GM12878 (cell line): ENCODE data around the gene VPS18. TPM values are rescaled to one million over a fixed set of nuclear protein-coding genes. Genes with fewer than 3 reads are reported as not detected.
A peak's percentile ranks its signal among the peaks of the same experiment; 100 is the strongest.

ENCODE experiments used
- ATAC-seq: fragments of 200-7000 bp; cut with Tn5 transposase; 3 replicates; pipeline ENCODE4 v1.9.1; 2020; ENCODE audit warnings: mild to moderate bottlenecking, moderate library complexity
- BruUV-seq: library from RNA; stranded (reverse); fragments of 400-500 nt; replicated peaks from 2 replicates; lab custom pipeline; 2021; lab: Mats Ljungman, UMichigan
- CTCF ChIA-PET: fragments of 300-600 bp; sonication (Branson Sonifier 250); formaldehyde crosslinking; extraction: SDS; loops from one replicate; lab custom pipeline; 2021; ENCODE audit warnings: inconsistent platforms; lab: Yijun Ruan, JAX
- POLR2A ChIA-PET: fragments of 350-600 bp; formaldehyde crosslinking; extraction: SDS; loops from one replicate; lab custom pipeline; 2021; ENCODE audit warnings: inconsistent platforms; lab: Charles Lee
- RAD21 ChIA-PET: fragments of 300-600 bp; sonication (Branson Sonifier 250); formaldehyde crosslinking; loops from one replicate; lab custom pipeline; 2023; ENCODE audit warnings: antibody characterized with exemption; ENCODE audit not compliant: unreplicated experiment; lab: Charles Lee
- SMC1A ChIA-PET: fragments of 300-600 bp; sonication (Branson Sonifier 250); formaldehyde crosslinking; loops from one replicate; lab custom pipeline; 2023; ENCODE audit not compliant: unreplicated experiment, uncharacterized antibody; lab: Charles Lee
- DNase-seq: peaks from one replicate; pipeline ENCODE4 v3.0.0-alpha.2; 2011; ENCODE audit warnings: low read depth, low spot score
- FAIRE-seq: peaks from 3 replicates; lab custom pipeline; 2011; peaks lifted over from hg19 to GRCh38; lab: Jason Lieb, UNC
- H2AFZ ChIP-seq: 2 replicates; pipeline ENCODE4 v1.6.0; 2011; ENCODE audit warnings: low read depth, low read length, control low read depth; ENCODE audit not compliant: control insufficient read depth
- H3K27ac ChIP-seq: 2 replicates; pipeline ENCODE4 v1.5.1; 2011; ENCODE audit warnings: control low read depth; ENCODE audit not compliant: control insufficient read depth, insufficient read depth
- H3K27me3 ChIP-seq, 2 experiments: replicated peaks in 1 of 2; 2 replicates each; pipeline versions ENCODE4 v1.6.0 to v1.6.1; 2011; ENCODE audit warnings: low read length in 1 of 2; ENCODE audit not compliant: control insufficient read depth in 2 of 2, insufficient read depth in 2 of 2
- H3K36me3 ChIP-seq, 2 experiments: 2 replicates each; pipeline ENCODE4 v1.5.1; 2011; ENCODE audit warnings: low read length in 1 of 2; ENCODE audit not compliant: control insufficient read depth in 2 of 2, insufficient read depth in 2 of 2
- H3K4me1 ChIP-seq: 2 replicates; pipeline ENCODE4 v1.6.1; 2011; ENCODE audit warnings: mild to moderate bottlenecking, low read length, moderate library complexity, mixed read lengths; ENCODE audit not compliant: control insufficient read depth, insufficient read depth
- H3K4me2 ChIP-seq: 2 replicates; pipeline ENCODE4 v1.6.0; 2011; ENCODE audit warnings: control low read depth; ENCODE audit not compliant: control insufficient read depth, insufficient read depth
- H3K4me3 ChIP-seq: fragments of 200-600 bp; sonication (generic); 2 replicates; pipeline ENCODE4 v1.5.1; 2016
- H3K79me2 ChIP-seq: 2 replicates; pipeline ENCODE4 v1.6.0; 2011; ENCODE audit warnings: low read length; ENCODE audit not compliant: control insufficient read depth, insufficient read depth
- H3K9ac ChIP-seq: 2 replicates; pipeline ENCODE4 v1.8.0; 2011; ENCODE audit warnings: low read length, control low read depth, mixed read lengths; ENCODE audit not compliant: control insufficient read depth, insufficient read depth
- H3K9me3 ChIP-seq: replicated peaks from 3 replicates; pipeline ENCODE4 v1.5.1; 2011; ENCODE audit warnings: mild to moderate bottlenecking, low read length; ENCODE audit not compliant: control insufficient read depth, insufficient read depth
- H4K20me1 ChIP-seq: 2 replicates; pipeline ENCODE4 v1.6.0; 2011; ENCODE audit not compliant: control insufficient read depth, insufficient read depth
- CEBPB ChIP-seq, 2 experiments: fragments of 150-350 bp in 1 of 2; IDR thresholded peaks; 2 replicates each; pipeline ENCODE4 v1.6.1; 2012 to 2014; ENCODE audit warnings: low read depth in 2 of 2, low read length in 2 of 2, borderline replicate concordance in 1 of 2, inconsistent platforms in 1 of 2
- POLR2A ChIP-seq: IDR thresholded peaks from 2 replicates; pipeline ENCODE4 v1.6.1; 2011; ENCODE audit warnings: low read depth, mild to moderate bottlenecking, low read length
- SREBF2 ChIP-seq: IDR thresholded peaks from 2 replicates; pipeline ENCODE4 v1.6.1; 2012; ENCODE audit warnings: mild to moderate bottlenecking, low read length
- USF1 ChIP-seq: IDR thresholded peaks from 2 replicates; pipeline ENCODE4 v1.6.1; 2011; ENCODE audit warnings: borderline replicate concordance, low read depth, mild to moderate bottlenecking, moderate library complexity, mixed read lengths, low read length; ENCODE audit not compliant: insufficient read depth; ENCODE audit errors: extremely low read length
- WGBS: methylation state at CpG from one replicate; pipeline ENCODE4 v1.1.6; 2016; ENCODE audit warnings: low lambda C conversion rate; ENCODE audit not compliant: insufficient replicate concordance, insufficient coverage; ENCODE audit errors: missing lambda C conversion rate; 5-methylcytosine and 5-hydroxymethylcytosine counted together
- in situ Hi-C: fragments of 300-500 bp; cut with MboI; formaldehyde crosslinking; loops from 9 replicates; pipeline ENCODE4 v1.14.3; 2018; ENCODE audit warnings: mixed read lengths
- intact Hi-C: fragments of 100-400 bp; cut with micrococcal nuclease; formaldehyde crosslinking; loops from one replicate; pipeline ENCODE4 v1.14.2; 2022; ENCODE audit not compliant: unreplicated experiment
- polyA plus RNA-seq, 11 experiments: library from polyadenylated mRNA; depleted of rRNA in 4 of 11; unstranded in 6 of 11; stranded (reverse) in 5 of 11; fragments of >200 nt; fragmentation: Nextera tagmentation in 4 of 11; fragmentation: Illumina TruSeq in 1 of 11; extraction: Ambion mirVana in 4 of 11; extraction: Trizol in 1 of 11; gene quantifications; 1 replicate in 1 of 11; 2 replicates in 10 of 11; pipeline versions ENCODE4 v1.2.1 to v1.2.3, GENCODE V29; 2011 to 2016; ENCODE audit warnings: inconsistent platforms in 2 of 11, missing spikeins in 2 of 11, low read depth in 1 of 11
- total RNA-seq, 4 experiments: library from RNA; depleted of rRNA in 3 of 4; stranded (reverse); fragments of >200 nt in 3 of 4; fragmentation: Illumina TruSeq in 1 of 4; extraction: Trizol in 1 of 4; gene quantifications; 2 replicates each; pipeline versions ENCODE4 v1.2.1 to v1.2.3, GENCODE V29; 2013 to 2021
- TF ChIP-seq, protein P1 (sequence below), 3 experiments: IDR thresholded peaks in 2 of 3; conservative IDR thresholded peaks in 1 of 3; 2 replicates each; pipeline ENCODE4 v1.5.1; 2011; ENCODE audit warnings: low read depth in 3 of 3, low read length in 3 of 3, mild to moderate bottlenecking in 3 of 3, control low read depth in 2 of 3, moderate library complexity in 2 of 3, inconsistent platforms in 1 of 3, mixed read lengths in 1 of 3; ENCODE audit not compliant: control insufficient read depth in 2 of 3, insufficient read depth in 1 of 3; ENCODE audit errors: extremely low read depth in 1 of 3

Gene VPS18
- total and polyA plus RNA-seq, 10 of the 15 experiments (the other 5 are each of a cell fraction or from before 2014, with no cell fraction given): 0.71 to 20.4 (median 10.6) TPM

DNA sequence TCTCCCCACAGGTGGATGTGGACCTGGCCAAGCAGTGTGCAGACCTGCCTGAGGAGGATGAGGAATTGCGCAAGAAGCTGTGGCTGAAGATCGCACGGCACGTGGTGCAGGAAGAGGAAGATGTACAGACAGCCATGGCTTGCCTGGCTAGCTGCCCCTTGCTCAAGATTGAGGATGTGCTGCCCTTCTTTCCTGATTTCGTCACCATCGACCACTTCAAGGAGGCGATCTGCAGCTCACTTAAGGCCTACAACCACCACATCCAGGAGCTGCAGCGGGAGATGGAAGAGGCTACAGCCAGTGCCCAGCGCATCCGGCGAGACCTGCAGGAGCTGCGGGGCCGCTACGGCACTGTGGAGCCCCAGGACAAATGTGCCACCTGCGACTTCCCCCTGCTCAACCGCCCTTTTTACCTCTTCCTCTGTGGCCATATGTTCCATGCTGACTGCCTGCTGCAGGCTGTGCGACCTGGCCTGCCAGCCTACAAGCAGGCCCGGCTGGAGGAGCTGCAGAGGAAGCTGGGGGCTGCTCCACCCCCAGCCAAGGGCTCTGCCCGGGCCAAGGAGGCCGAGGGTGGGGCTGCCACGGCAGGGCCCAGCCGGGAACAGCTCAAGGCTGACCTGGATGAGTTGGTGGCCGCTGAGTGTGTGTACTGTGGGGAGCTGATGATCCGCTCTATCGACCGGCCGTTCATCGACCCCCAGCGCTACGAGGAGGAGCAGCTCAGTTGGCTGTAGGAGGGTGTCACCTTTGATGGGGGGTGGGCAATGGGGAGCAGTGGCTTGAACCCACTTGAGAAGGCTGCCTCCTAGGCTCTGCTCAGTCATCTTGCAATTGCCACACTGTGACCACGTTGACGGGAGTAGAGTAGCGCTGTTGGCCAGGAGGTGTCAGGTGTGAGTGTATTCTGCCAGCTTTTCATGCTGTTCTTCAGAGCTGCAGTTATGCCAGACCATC lies 8.6 kb downstream of the VPS18 start:
- ATAC-seq (no peak), DNase-seq (no peak), FAIRE-seq (no peak)
- TF ChIP-seq POLR2A (peak; percentile 4; the same call in 1 of the 2 replicates), SREBF2 (no peak), CEBPB (IDR thresholded peaks at IDR 0.05; ENCODE audit: borderline replicate concordance in 1 of 2, low read depth in 2 of 2, low read length in 2 of 2) (peak in 1 of 2 experiments; percentile 75; a peak in 1 of 4 replicates), USF1 (peak; percentile 53)
- TF ChIP-seq, protein P1, sequence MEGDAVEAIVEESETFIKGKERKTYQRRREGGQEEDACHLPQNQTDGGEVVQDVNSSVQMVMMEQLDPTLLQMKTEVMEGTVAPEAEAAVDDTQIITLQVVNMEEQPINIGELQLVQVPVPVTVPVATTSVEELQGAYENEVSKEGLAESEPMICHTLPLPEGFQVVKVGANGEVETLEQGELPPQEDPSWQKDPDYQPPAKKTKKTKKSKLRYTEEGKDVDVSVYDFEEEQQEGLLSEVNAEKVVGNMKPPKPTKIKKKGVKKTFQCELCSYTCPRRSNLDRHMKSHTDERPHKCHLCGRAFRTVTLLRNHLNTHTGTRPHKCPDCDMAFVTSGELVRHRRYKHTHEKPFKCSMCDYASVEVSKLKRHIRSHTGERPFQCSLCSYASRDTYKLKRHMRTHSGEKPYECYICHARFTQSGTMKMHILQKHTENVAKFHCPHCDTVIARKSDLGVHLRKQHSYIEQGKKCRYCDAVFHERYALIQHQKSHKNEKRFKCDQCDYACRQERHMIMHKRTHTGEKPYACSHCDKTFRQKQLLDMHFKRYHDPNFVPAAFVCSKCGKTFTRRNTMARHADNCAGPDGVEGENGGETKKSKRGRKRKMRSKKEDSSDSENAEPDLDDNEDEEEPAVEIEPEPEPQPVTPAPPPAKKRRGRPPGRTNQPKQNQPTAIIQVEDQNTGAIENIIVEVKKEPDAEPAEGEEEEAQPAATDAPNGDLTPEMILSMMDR (IDR thresholded peaks at IDR 0.05 in 2 of 3, conservative IDR thresholded peaks at IDR 0.05 in 1 of 3; ENCODE audit: control insufficient read depth in 2 of 3, extremely low read depth in 1 of 3, insufficient read depth in 1 of 3, low read depth in 3 of 3, low read length in 3 of 3): 0 out of 6 replicates have a peak, but pooled peaks of 1 of the 3 experiments have one; percentile 2
- ChIA-PET SMC1A (interaction anchor here (0.8 to 6.5 kb wide), 11 partner anchors 8 to 430 kb away, joined by 3 to 49 read pairs (median 5); partner anchors contain the start of genes NUSAP1, OIP5, RAD51 and VPS18), CTCF (interaction anchor here (0.6 to 11.9 kb wide), 28 partner anchors 7 to 428 kb away, joined by 3 to 157 read pairs (median 4); partner anchors contain the start of genes DLL4, GCHFR, RHOV and VPS18), POLR2A (interaction anchor here (1.1 to 1.4 kb wide), 3 partner anchors 44 to 45 kb away, joined by 3 to 4 read pairs (median 3); no protein-coding TSS in a partner anchor), RAD21 (interaction anchor here (0.6 to 7.0 kb wide), 13 partner anchors 9 to 563 kb away, joined by 3 to 82 read pairs (median 4); partner anchors contain the start of genes SPINT1 and VPS18)
- no peaks in the 10 kb centered on the region for H3K27me3 ChIP-seq
- peak overlapping the region; percentile 67 for H3K4me2 ChIP-seq
- 71% methylated on average over 33 of the region's 33 CpGs for WGBS
- no peaks in the 10 kb centered on the region for H3K9me3 ChIP-seq
- H3K4me1 ChIP-seq: peaks cover 22% of the 10 kb centered on the region
- no TSS peak for BruUV-seq
- peaks cover 2% of the 10 kb centered on the region for H3K79me2 ChIP-seq
- no peak overlapping the region for H3K27ac ChIP-seq
- H4K20me1 ChIP-seq: no peaks in the 10 kb centered on the region
- H3K9ac ChIP-seq: no peak overlapping the region
- peak overlapping the region; percentile 50; the same call in 1 of the 2 replicates for H2AFZ ChIP-seq
- in situ Hi-C loops: loop anchor here (5.0 kb wide), 1 partner anchor 284 kb away; no protein-coding TSS in a partner anchor
- intact Hi-C loops: no loop called here
- H3K4me3 ChIP-seq: no peak overlapping the region
- peaks cover 11 to 32% of the 10 kb centered on the region in 2 experiments for H3K36me3 ChIP-seq
